HG02885 (cell line): ENCODE results near the gene TIMM50.

Experiments used
- ATAC-seq: cut with Tn5 transposase; IDR thresholded peaks from one replicate; pipeline ENCODE4 v1.9.1; 2021; ENCODE audit warnings: mild to moderate bottlenecking; ENCODE audit not compliant: unreplicated experiment, poor library complexity

TIMM50 gene

DNA sequence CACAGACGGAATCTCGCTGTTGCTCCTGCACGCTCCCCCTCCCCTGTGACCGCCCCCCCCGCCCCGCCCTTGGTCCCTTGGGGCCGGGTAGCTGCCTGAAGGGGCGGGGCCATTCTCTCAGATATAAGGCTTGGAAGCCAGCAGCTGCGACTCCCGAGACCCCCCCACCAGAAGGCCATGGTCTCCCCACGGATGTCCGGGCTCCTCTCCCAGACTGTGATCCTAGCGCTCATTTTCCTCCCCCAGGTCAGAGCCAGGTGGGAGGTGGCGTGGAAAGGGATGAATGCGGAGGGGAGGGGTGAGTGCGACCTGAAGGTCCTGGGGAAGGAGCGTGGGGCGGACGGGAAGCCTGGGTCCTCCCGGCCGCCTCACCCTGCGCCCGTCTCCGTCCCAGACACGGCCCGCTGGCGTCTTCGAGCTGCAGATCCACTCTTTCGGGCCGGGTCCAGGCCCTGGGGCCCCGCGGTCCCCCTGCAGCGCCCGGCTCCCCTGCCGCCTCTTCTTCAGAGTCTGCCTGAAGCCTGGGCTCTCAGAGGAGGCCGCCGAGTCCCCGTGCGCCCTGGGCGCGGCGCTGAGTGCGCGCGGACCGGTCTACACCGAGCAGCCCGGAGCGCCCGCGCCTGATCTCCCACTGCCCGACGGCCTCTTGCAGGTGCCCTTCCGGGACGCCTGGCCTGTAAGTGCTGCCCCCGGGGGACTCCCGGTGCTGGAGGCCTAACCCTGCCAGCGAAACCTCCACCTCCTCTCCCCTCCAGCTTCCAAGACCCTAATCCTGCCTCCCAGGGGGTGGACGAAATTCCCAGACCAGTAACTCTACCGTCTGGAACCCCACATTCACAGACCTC lies 18.4 kb downstream of the TIMM50 start, which contains the start of gene DLL3:
Gene DLL3 (plus strand): TSS at position 150 of the 845 bp plus-strand sequence. CDS start 28 bp downstream, at position 178.
- no peak for ATAC-seq

DNA sequence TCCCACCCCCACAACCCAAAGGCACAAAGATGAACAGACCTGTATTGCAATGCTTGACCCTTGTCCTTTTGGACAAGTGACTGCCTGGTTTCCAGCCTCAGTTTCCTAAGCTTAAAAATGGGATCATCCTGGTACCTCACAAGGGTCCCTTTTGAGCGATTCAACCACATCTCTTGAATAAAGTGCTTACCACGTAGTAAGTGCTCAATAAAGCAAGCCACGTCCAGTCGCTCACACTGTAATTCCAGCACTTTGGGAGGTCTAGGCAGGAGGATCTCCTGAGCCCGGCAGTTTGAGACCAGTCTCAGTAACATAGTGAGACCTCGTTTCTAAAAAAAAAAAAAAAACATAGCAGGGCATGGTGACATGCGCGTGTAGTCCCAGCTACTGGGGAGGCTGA lies 19.3 kb downstream of the TIMM50 start:
- ATAC-seq: no peak

DNA sequence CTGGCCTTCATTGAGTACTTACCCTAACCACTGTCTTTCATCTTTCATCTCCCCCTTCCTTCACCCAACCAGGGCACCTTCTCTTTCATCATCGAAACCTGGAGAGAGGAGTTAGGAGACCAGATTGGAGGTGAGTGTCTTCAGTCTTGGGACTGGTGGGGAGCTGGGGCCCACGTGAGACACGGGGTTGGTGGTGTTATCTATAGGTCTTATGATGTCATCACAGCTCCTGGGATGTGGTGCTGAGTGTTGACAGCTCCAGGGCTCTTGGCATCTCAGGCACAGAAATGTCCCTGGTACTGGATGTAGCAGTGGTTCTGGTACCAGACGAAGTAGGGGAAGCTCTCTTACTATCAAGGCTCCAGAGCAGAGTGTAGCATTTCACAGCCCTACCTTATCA lies 19.9 kb downstream of the TIMM50 start:
- no peak for ATAC-seq

DNA sequence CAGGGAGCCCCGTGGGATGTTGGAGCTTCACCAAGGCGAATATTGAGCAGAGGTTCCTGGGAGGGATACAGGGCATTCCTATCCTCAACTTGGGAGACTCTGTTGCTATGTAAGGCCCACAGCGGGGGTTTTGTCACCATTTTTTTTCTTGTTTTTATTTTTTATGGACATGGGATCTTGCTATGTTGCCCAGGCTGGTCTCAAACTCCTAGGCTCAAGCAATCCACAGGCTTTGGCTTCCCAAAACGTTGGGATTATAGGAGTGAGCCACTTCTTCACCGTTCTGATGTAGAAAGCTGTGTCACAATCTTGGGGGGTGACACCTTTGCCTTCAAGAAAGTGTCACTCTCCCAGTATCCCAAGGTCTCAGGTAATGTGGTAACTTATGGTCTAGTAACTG lies 20.7 kb downstream of the TIMM50 start:
- no peak for ATAC-seq

DNA sequence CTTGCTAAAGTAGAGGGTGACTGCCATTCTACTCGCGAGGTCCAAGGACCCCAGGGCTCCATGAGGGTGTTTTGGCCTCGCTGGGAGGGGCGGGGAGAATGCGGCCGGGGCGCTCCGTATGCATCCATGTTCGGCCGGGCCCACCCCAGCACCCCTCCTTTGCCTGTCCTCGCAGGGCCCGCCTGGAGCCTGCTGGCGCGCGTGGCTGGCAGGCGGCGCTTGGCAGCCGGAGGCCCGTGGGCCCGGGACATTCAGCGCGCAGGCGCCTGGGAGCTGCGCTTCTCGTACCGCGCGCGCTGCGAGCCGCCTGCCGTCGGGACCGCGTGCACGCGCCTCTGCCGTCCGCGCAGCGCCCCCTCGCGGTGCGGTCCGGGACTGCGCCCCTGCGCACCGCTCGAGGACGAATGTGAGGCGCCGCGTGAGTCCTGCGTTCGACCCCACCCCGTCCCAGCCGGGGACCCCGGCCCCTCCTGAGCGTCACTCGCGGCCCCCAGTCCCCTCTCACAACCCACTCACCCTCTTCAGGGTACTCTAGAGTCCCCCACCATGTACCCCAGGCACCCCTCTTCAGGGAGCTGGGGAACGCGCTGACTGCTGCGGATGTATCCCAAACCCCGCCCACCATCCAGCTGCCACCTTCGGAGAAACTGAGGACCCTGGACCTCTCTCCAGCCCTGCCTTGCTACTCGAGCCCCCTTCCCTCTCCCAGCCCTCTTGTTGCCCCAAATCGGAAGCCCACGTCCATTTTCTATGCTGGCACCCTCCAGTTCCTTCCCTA lies 22.2 kb downstream of the TIMM50 start:
- ATAC-seq: peak; percentile 43

DNA sequence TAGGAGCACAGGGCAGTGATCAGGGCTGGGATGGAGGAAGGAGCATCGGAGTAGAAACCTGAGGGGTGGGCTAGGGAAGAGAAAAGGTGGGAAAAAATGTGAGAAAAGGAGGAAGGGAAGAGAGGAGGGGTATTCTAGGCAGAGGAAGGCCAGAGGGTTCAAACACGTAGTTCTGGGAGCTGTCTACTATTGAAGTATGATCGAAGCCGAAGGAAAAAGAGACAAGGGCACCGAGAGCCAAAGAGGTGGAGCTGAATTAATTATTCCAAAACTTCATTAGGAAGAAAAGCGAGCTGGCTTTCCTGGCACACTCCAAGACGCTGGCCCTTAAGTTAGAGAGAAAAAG lies 25.9 kb downstream of the TIMM50 start:
- no peak for ATAC-seq

DNA sequence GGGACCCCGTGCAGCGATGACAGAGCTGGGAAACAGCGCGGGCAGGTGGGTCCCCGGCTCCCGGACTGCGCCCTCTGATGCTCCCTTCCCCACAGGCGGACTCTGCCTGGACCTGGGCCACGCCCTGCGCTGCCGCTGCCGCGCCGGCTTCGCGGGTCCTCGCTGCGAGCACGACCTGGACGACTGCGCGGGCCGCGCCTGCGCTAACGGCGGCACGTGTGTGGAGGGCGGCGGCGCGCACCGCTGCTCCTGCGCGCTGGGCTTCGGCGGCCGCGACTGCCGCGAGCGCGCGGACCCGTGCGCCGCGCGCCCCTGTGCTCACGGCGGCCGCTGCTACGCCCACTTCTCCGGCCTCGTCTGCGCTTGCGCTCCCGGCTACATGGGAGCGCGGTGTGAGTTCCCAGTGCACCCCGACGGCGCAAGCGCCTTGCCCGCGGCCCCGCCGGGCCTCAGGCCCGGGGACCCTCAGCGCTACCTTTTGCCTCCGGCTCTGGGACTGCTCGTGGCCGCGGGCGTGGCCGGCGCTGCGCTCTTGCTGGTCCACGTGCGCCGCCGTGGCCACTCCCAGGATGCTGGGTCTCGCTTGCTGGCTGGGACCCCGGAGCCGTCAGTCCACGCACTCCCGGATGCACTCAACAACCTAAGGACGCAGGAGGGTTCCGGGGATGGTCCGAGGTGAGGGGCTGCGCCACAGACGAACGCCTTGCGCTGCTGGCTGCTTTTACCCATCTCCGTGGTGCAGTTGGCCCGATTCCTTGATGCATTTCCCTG lies 26.5 kb downstream of the TIMM50 start:
- peak; percentile 69 for ATAC-seq

DNA sequence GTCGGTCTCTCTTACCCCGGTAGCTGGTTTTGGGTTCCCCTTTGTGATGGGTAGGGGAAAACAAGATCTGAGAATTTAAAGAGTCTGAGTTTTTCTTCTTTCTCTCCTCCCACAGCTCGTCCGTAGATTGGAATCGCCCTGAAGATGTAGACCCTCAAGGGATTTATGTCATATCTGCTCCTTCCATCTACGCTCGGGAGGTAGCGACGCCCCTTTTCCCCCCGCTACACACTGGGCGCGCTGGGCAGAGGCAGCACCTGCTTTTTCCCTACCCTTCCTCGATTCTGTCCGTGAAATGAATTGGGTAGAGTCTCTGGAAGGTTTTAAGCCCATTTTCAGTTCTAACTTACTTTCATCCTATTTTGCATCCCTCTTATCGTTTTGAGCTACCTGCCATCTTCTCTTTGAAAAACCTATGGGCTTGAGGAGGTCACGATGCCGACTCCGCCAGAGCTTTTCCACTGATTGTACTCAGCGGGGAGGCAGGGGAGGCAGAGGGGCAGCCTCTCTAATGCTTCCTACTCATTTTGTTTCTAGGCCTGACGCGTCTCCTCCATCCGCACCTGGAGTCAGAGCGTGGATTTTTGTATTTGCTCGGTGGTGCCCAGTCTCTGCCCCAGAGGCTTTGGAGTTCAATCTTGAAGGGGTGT lies 27.2 kb downstream of the TIMM50 start:
- ATAC-seq: no peak

DNA sequence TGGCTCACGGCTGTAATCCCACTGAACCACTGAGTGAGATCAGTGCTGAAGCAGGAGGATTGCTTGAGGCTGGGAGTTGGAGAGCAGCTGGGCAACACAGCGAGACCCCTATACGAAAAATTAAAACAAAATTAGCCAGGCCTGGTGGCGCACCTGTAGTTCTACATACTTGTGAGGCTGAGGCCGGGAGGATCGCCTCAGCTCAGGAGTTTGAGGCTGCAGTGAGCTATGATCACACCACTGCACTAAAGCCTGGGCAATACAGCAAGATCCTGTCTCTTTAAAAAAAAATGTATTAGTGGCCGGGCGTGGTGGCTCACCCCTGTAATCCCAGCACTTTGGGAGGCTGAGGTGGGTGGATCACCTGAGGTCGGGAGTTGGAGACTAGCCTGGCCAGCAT lies 28.0 kb downstream of the TIMM50 start:
- no peak for ATAC-seq

DNA sequence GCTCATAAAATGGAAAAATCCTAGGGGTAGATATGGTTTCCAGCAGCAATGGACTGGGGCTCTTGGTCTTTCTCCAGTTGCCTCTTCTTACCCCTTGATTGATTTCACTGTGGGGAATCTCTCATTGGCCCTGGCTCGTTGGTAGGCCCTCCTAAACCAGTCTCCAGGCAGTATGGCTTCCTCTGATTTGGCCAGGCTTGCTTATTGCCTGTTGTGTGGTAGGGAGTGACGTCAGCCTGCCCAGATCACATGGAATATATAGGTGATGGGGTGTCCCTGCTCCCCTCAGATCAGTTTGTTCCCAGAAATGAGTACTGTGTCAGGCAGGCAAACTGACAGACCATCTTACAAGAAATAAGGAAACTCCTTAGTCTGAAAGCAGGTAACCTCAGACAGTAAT lies 28.6 kb downstream of the TIMM50 start:
- ATAC-seq: no peak

DNA sequence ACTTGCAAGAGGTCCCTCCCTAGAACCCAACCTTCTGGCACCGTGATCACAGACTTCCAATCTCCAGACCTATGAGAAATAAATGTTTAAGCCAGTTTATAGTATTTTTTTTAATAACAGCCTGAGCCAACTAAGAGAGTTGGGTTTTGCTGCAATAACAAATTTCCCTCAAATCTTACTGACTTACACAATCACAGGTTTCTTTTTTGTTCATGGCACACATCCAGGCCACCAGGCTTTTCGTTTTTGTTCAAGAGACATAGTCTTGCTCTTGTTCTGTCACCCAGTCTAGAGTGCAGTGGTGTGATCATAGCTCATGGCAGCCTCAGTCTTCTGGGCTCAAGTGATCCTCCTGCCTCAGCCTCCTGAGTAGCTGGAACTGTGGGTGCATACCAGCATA lies 32.4 kb downstream of the TIMM50 start:
- no peak for ATAC-seq

DNA sequence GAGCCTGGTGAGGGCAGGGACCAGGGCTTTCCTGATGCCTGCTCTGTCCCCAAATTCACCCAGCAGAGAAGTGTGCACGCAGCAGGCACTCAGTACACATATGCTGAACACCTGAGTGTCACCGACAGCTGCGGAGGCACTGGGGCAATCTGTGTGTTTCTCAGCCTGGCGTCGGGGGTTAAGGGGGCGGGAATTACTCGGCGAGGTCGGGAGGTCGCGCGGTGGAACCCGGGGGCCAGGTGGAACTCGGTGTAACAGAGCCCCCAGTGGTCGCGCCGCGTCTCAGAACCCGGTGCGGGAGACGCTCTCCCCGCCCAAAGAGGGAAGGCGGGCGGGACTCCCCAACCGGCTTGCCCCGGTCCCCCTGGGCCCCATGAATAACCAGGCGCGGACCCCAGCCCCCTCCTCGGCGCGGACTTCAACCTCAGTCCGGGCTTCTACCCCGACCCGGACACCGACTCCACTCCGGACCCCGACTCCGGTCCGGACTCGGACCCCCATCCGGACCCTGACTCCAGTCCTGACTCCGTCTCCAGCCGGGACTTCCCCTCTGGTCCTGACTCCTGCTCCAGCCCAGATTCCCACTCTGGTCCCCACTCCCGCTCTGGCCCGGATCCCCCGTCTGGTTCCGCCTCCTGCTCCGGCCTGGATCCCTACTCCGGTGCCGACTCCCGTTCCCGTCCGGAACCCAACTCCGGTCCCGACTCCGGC lies 34.4 kb downstream of the TIMM50 start, which contains the start of gene SELENOV:
Gene SELENOV (plus strand): TSS at position 300 of the 711 bp plus-strand sequence. CDS start 74 bp downstream, at position 374.
- ATAC-seq: no peak

DNA sequence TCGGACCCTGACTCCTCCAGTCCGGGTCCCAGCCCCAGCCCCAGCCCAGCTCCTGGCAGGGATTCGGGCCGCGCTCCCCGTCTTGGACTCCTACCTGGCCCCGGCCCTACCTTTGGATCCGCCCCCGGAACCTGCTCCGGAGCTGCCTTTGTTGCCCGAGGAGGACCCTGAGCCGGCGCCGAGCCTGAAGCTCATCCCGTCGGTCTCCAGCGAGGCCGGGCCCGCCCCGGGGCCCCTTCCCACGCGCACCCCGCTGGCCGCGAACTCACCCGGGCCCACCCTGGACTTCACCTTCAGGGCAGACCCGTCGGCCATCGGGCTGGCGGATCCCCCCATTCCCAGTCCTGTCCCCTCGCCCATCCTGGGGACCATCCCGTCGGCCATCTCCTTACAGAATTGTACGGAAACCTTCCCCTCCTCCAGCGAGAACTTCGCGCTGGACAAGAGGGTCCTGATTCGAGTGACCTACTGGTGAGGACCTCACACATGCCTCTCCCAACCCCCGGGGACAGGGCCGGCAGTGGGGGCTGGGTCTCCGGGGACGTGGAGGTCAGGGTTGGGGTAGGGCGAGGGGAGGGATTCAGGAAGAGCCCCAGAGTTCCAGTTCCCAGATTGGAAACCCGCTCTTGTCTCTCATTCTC lies 35.0 kb downstream of the TIMM50 start:
- ATAC-seq: no peak

DNA sequence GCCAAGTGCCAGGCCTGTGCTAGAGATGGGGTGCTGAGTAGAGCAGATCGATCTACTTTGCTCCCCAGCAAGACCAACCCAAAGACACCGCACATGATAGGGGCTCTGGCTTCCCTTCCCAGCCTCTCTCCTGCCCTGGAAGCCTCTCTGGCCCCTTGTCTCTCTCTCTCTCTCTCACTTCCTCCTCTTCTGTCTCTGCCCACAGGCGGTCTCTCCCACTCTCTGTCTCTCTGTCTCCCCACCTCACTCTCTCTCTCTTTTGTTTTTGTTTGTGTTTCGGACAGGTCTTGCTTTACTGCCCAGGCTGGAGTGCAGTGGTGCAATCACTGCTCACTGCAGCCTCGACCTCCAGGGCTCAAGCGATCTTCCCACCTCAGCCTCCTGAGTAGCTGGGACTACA lies 35.6 kb downstream of the TIMM50 start:
- ATAC-seq: no peak

DNA sequence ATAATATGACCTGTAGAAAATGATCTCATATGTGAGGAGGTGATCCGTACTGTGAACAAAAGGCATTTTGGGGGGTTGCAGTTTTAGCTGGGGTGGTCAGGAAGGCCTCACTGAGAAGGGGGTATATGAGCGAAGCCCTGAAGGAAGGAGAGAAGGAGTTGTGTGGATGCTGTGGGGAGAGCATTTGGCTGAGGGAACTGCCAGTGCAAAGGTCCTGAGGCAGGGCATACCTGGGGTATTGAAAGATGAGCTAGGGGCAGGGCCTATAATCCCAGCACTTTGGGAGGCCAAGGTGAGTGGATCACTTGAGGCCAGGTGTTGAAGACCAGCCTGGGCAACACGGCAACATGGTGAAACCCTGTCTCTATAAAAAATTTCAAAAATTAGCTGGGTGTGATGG lies 36.8 kb downstream of the TIMM50 start:
- ATAC-seq: no peak

DNA sequence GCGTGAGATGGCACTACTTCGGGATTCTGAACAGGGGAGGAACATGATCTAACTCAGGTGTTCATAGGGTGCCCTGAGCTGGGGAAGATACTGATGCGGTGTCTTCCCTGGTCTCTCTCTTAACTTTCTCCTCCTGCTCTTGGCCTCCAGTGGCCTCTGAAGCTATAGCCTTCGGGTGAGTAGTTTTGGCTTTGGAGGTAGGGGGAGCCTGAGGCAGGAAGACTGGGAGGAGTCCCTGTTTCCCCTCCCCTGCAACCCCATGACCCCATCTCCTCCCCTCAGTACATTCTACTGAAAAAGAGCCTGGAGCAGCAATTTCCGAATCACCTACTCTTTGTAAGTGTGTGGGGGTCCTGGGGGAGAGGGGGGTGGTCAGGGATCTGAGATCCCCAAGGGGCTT lies 37.8 kb downstream of the TIMM50 start:
- ATAC-seq: no peak

DNA sequence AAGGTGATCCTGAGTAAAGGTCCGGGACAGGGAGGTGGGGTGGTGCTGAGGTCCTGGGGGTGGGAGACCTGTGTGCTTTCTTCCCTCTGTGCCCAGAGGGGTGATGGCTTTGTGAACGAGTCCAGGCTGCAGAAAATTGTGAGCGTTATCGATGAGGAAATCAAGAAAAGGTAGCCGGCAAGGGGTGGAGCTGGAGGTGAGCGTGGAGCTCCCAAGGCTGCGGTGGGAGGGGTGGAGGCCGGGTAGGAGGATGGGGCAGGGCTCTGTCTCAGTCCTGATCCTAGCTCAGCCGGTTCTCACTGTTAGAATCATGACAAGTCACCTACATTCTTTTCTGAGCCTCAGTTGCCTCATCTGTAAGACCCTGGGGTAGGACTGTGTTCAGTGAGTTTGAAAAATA lies 38.3 kb downstream of the TIMM50 start:
- ATAC-seq: no peak

DNA sequence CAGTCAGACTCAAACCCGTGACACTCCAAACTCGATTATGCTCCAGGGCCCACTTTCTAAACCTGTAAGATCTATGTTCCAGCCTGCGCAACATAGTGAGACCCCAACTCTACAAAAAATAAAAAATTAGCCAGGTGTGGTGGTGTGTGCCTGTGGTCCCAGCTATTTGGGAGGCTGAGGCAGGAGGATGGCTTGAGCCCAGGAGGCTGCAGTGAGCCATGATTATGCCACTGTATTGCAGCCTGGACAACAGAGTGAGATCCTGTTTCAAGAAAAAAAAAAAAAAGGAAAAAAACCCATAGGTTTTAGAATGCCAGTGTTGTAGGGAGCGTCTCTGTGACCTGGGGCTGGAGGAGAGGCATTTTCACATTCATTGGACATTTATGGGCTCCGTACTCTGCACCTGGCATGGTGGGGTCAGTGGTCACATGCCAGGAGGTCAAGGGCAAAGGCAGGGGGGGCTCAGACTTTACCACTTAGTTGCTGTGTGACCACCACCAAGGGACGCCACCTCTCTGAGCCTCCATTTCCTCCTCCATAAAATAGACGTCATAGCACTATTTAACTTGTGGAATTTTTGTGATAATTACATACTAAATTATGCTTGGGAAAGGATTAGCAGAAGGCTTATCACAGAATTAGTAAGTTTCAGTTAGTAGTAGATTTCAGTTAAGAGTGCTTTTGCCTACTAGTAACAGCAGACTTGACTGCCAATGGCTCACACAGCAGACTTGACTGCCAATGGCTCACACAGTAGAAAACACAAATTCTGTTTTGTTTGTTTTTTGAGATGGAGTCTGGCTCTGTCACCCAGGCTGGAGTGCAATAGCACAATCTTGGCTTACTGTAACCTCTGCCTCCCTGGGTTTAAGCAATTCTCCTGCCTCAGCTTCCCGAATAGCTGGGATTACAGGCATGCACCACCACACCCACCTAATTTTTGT lies 40.2 kb downstream of the TIMM50 start:
- no peak for ATAC-seq
